Activated naive CD4-positive, alpha-beta T cell treated with anti-CD3 and anti-CD28 coated beads, Interleukin-2, amount 50 U/mL, for 16 hours (primary cell): ENCODE results near the gene AKAP7.
"Not testable (repeated sequence)": the region's sequence is repeated elsewhere in the genome, so short reads cannot be mapped to it uniquely, and the experiment has no call there.

Experiments used
- DNase-seq: peaks from one replicate; pipeline ENCODE4 v3.0.0-alpha.2; 2020

Gene AKAP7

GRCh38 chr6:131300826-131301225 is 165.6 kb downstream of the AKAP7 start:
- DNase-seq: not testable (repeated sequence)

- no peak for DNase-seq
These were observed 168.2 kb downstream of the AKAP7 start for GRCh38 chr6:131303338-131303930.

- DNase-seq: no peak
These were observed 170.0 kb downstream of the AKAP7 start for GRCh38 chr6:131305037-131305850.

- DNase-seq: no peak
These were observed 174.2 kb downstream of the AKAP7 start for GRCh38 chr6:131309437-131309836.

- no peak for DNase-seq
These were observed 179.6 kb downstream of the AKAP7 start for GRCh38 chr6:131314838-131315237.

- no peak for DNase-seq
These were observed 181.4 kb downstream of the AKAP7 start for GRCh38 chr6:131316654-131317053.

GRCh38 chr6:131317516-131317915 is 182.2 kb downstream of the AKAP7 start:
- no peak for DNase-seq

GRCh38 chr6:131321589-131321988 is 186.3 kb downstream of the AKAP7 start:
- no peak for DNase-seq

GRCh38 chr6:131322125-131322524 is 186.9 kb downstream of the AKAP7 start:
- no peak for DNase-seq

GRCh38 chr6:131325669-131326068 is 190.4 kb downstream of the AKAP7 start:
- DNase-seq: not testable (repeated sequence)

- not testable (repeated sequence) for DNase-seq
These were observed 193.5 kb downstream of the AKAP7 start for GRCh38 chr6:131328727-131329126.

GRCh38 chr6:131331151-131331550 is 195.9 kb downstream of the AKAP7 start:
- DNase-seq: no peak

GRCh38 chr6:131331873-131332781 is 196.9 kb downstream of the AKAP7 start:
- no peak for DNase-seq
